Lower leg skin (tissue), 3 donors: Measurements from ENCODE around the gene PTPRQ.

ENCODE experiments used
- CTCF ChIP-seq, 3 donors: fragments of 450-650 bp; IDR thresholded peaks; one replicate each; pipeline ENCODE4 v1.5.1; 2016; ENCODE audit warnings: antibody characterized with exemption in 3 of 3, mild to moderate bottlenecking in 3 of 3, moderate library complexity in 2 of 3
- POLR2A ChIP-seq, 2 donors: fragments of 450-650 bp; IDR thresholded peaks; one replicate each; pipeline ENCODE4 v1.6.1; 2016 to 2017; ENCODE audit warnings: antibody characterized with exemption in 2 of 2, mild to moderate bottlenecking in 1 of 2, moderate library complexity in 1 of 2

- TF ChIP-seq CTCF (IDR thresholded peaks at IDR 0.05) (no peak), POLR2A (IDR thresholded peaks at IDR 0.05) (no peak)
Measured at GRCh38 chr12:80469681-80470080, 25.6 kb downstream of the PTPRQ start.
